SU-DHL-6 (cell line): Measurements from ENCODE around the gene KLK15.

Experiments used
- H2AFZ ChIP-seq: fragments of 200-600 bp; sonication (generic); 2 replicates; pipeline ENCODE4 v1.6.1; 2014; ENCODE audit warnings: low read depth, mild to moderate bottlenecking, moderate library complexity, mixed read lengths, antibody characterized with exemption, low read length; ENCODE audit not compliant: severe bottlenecking
- H3F3A ChIP-seq: fragments of 200-600 bp; shearing (Covaris generic); 2 replicates; pipeline ENCODE4 v1.6.0; 2016; ENCODE audit warnings: antibody characterized with exemption, mild to moderate bottlenecking; ENCODE audit not compliant: insufficient read depth
- H3K27ac ChIP-seq: fragments of 200-600 bp; sonication (generic); 2 replicates; pipeline ENCODE4 v1.5.1; 2016; ENCODE audit warnings: low read depth, mild to moderate bottlenecking, low read length, moderate library complexity, mixed read lengths
- H3K27me3 ChIP-seq: fragments of 200-600 bp; sonication (generic), shearing (Covaris generic); 2 replicates; pipeline ENCODE4 v1.6.0; 2014; ENCODE audit warnings: mild to moderate bottlenecking, low read length
- H3K36me3 ChIP-seq: fragments of 200-600 bp; sonication (generic); 2 replicates; pipeline ENCODE4 v1.6.1; 2014; ENCODE audit warnings: mild to moderate bottlenecking, low read length, mixed read lengths
- H3K4me2 ChIP-seq: fragments of 300-600, 200-600 bp; shearing (Covaris generic), sonication (generic); 2 replicates; pipeline ENCODE4 v1.6.0; 2014; ENCODE audit warnings: low read length, low read depth, mild to moderate bottlenecking; ENCODE audit not compliant: poor library complexity, severe bottlenecking
- H3K4me3 ChIP-seq: fragments of 200-600 bp; sonication (generic); 2 replicates; pipeline ENCODE4 v1.5.1; 2014; ENCODE audit warnings: antibody characterized with exemption, low read length, mild to moderate bottlenecking, mixed read lengths; ENCODE audit not compliant: insufficient read depth, poor library complexity, severe bottlenecking
- H3K79me2 ChIP-seq: fragments of 200-600 bp; sonication (generic); 2 replicates; pipeline ENCODE4 v1.6.1; 2014; ENCODE audit warnings: mild to moderate bottlenecking, low read length, moderate library complexity; ENCODE audit not compliant: insufficient read depth
- H3K9ac ChIP-seq: fragments of 200-600 bp; sonication (generic); 2 replicates; pipeline ENCODE4 v1.7.0; 2014; ENCODE audit warnings: mild to moderate bottlenecking, low read length
- H3K9me2 ChIP-seq: fragments of 200-600 bp; sonication (generic); replicated peaks from 2 replicates; pipeline ENCODE4 v1.6.1; 2014; ENCODE audit warnings: low read length; ENCODE audit not compliant: insufficient read depth
- H3K9me3 ChIP-seq: fragments of 200-600 bp; sonication (generic); 2 replicates; pipeline ENCODE4 v1.6.1; 2014; ENCODE audit warnings: low read length, mixed read lengths; ENCODE audit not compliant: insufficient read depth
- H4K20me1 ChIP-seq: fragments of 200-600 bp; sonication (generic); 2 replicates; pipeline ENCODE4 v1.6.1; 2014; ENCODE audit warnings: low read depth, mild to moderate bottlenecking, antibody characterized with exemption, low read length, moderate library complexity, mixed read lengths
- CTCF ChIP-seq: fragments of 200-600 bp; sonication (generic); IDR thresholded peaks from one replicate; pipeline ENCODE4 v1.5.1; 2017; ENCODE audit warnings: antibody characterized with exemption, mild to moderate bottlenecking, low read length, moderate library complexity; ENCODE audit not compliant: insufficient read depth, poor library complexity, severe bottlenecking
- EZH2phosphoT487 ChIP-seq: fragments of 200-600 bp; sonication (generic), shearing (Covaris generic); conservative IDR thresholded peaks from 2 replicates; pipeline ENCODE4 v1.6.1; 2018; ENCODE audit warnings: mild to moderate bottlenecking, antibody characterized with exemption, low read length, moderate library complexity, mixed read lengths

The KLK15 gene

DNA sequence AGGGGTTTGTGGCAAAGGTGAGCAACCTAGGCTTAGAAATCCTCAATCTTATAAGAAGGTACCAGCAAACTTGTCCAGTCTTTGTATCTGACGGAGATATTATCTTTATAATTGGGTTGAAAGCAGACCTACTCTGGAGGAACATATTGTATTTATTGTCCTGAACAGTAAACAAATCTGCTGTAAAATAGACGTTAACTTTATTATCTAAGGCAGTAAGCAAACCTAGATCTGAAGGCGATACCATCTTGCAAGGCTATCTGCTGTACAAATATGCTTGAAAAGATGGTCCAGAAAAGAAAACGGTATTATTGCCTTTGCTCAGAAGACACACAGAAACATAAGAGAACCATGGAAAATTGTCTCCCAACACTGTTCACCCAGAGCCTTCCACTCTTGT lies 36.1 kb upstream of the KLK15 start:
- Histone ChIP-seq H3K27ac (no peak overlapping the region), H2AFZ (no peak overlapping the region), H3K9me3 (no peaks in the 10 kb centered on the region), H3K4me2 (no peak overlapping the region), H3K4me3 (no peak overlapping the region), H3K79me2 (no peaks in the 10 kb centered on the region), H3K36me3 (no peaks in the 10 kb centered on the region), H4K20me1 (no peaks in the 10 kb centered on the region), H3K27me3 (no peaks in the 10 kb centered on the region), H3K9me2 (no peaks in the 10 kb centered on the region), H3K9ac (no peak overlapping the region), H3F3A (no peaks in the 10 kb centered on the region)
- TF ChIP-seq EZH2phosphoT487 (no peak), CTCF (no peak)

DNA sequence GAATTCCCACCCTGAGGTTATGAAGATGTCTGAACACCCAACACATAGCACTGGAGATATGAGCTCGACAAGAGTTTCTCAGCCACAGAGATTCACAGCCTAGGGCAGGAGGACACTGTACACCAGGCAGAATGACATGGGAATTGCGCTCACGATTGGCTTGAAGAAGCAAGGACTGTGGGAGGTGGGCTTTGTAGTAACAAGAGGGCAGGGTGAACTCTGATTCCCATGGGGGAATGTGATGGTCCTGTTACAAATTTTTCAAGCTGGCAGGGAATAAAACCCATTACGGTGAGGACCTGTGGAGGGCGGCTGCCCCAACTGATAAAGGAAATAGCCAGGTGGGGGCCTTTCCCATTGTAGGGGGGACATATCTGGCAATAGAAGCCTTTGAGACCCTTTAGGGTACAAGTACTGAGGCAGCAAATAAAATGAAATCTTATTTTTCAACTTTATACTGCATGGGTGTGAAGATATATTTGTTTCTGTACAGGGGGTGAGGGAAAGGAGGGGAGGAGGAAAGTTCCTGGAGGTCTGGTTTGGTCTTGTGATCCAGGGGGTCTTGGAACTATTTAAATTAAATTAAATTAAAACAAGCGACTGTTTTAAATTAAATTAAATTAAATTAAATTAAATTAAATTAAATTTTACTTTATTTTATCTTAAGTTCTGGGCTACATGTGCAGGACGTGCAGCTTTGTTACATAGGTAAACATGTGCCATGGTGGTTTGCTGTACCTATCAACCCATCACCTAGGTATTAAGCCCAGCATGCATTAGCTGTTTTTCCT lies 28.3 kb upstream of the KLK15 start:
- Histone ChIP-seq H3K4me3 (no peak overlapping the region), H3K9ac (no peak overlapping the region), H2AFZ (no peak overlapping the region), H3K27me3 (no peaks in the 10 kb centered on the region), H3K9me3 (no peaks in the 10 kb centered on the region), H3F3A (no peaks in the 10 kb centered on the region), H4K20me1 (no peaks in the 10 kb centered on the region), H3K79me2 (no peaks in the 10 kb centered on the region), H3K36me3 (no peaks in the 10 kb centered on the region), H3K27ac (no peak overlapping the region), H3K9me2 (no peaks in the 10 kb centered on the region), H3K4me2 (no peak overlapping the region)
- no peak for TF ChIP-seq CTCF
- no peak for TF ChIP-seq EZH2phosphoT487

GRCh38 chr19:50861010-50861409 lies 27.6 kb upstream of the KLK15 start:
- TF ChIP-seq EZH2phosphoT487, result no peak
- TF ChIP-seq CTCF, result no peak

More at GRCh38 chr19:50861010-50861409, 27.6 kb upstream of the KLK15 start:
- Histone ChIP-seq H3K9me2 (no peaks in the 10 kb centered on the region), H3F3A (no peaks in the 10 kb centered on the region), H2AFZ (no peak overlapping the region), H3K4me3 (no peak overlapping the region), H3K36me3 (no peaks in the 10 kb centered on the region), H3K79me2 (no peaks in the 10 kb centered on the region), H3K27ac (no peak overlapping the region), H3K27me3 (no peaks in the 10 kb centered on the region), H3K9ac (no peak overlapping the region), H3K4me2 (no peak overlapping the region), H3K9me3 (no peaks in the 10 kb centered on the region), H4K20me1 (no peaks in the 10 kb centered on the region)
